HepG2 (cell line): Measurements from ENCODE around the gene AFDN. TPM values are rescaled to one million over a fixed set of nuclear protein-coding genes. Genes with fewer than 3 reads are reported as not detected.

ENCODE experiments used
- ARID5B ChIP-seq: IDR thresholded peaks from 2 replicates; pipeline ENCODE4 v1.4.0; 2020; ENCODE audit warnings: mild to moderate bottlenecking, missing genetic modification reagents
- EP300 ChIP-seq, 3 experiments: sonication (generic) in 1 of 3; formaldehyde crosslinking in 1 of 3; IDR thresholded peaks; 2 replicates each; pipeline versions ENCODE4 v1.5.1 to v1.6.1; 2011 to 2020; ENCODE audit warnings: low read depth in 2 of 3, low read length in 2 of 3, borderline replicate concordance in 1 of 3, improper control_type of control experiment in 1 of 3, mild to moderate bottlenecking in 1 of 3, missing genetic modification reagents in 1 of 3, moderate library complexity in 1 of 3
- GMEB1 ChIP-seq: sonication (generic); formaldehyde crosslinking; IDR thresholded peaks from 2 replicates; pipeline ENCODE4 v1.5.1; 2020; ENCODE audit warnings: missing genetic modification reagents, mild to moderate bottlenecking, borderline replicate concordance
- ISX ChIP-seq: sonication (generic); formaldehyde crosslinking; conservative IDR thresholded peaks from 2 replicates; pipeline ENCODE4 v1.5.0; 2020; ENCODE audit warnings: missing genetic modification reagents
- MLXIP ChIP-seq: sonication (generic); formaldehyde crosslinking; IDR thresholded peaks from 2 replicates; pipeline ENCODE4 v1.9.0; 2021; ENCODE audit warnings: missing genetic modification reagents, borderline replicate concordance
- MTF1 ChIP-seq: sonication (generic); formaldehyde crosslinking; IDR thresholded peaks from 2 replicates; pipeline ENCODE4 v1.5.0; 2020; ENCODE audit warnings: missing genetic modification reagents
- SIX4 ChIP-seq: sonication (generic); formaldehyde crosslinking; IDR thresholded peaks from 2 replicates; pipeline ENCODE4 v1.4.0; 2020; ENCODE audit warnings: missing genetic modification reagents
- TP53 ChIP-seq: sonication (generic); formaldehyde crosslinking; conservative IDR thresholded peaks from 2 replicates; pipeline ENCODE4 v1.4.0; 2020; ENCODE audit warnings: missing genetic modification reagents
- ZC3H13 ChIP-seq: sonication (generic); formaldehyde crosslinking; IDR thresholded peaks from 2 replicates; pipeline ENCODE4 v1.8.1; 2023; ENCODE audit warnings: mild to moderate bottlenecking, missing genetic modification reagents, moderate library complexity
- ZNF441 ChIP-seq: sonication (generic); formaldehyde crosslinking; IDR thresholded peaks from 2 replicates; pipeline ENCODE4 v1.7.0; 2021; ENCODE audit warnings: missing genetic modification reagents, borderline replicate concordance
- ZNF589 ChIP-seq: sonication (generic); formaldehyde crosslinking; conservative IDR thresholded peaks from 2 replicates; pipeline ENCODE4 v1.8.0; 2022; ENCODE audit warnings: mild to moderate bottlenecking, moderate library complexity, missing genetic modification reagents
- ZNF772 ChIP-seq: sonication (generic); formaldehyde crosslinking; IDR thresholded peaks from 2 replicates; pipeline ENCODE4 v1.5.0; 2020; ENCODE audit warnings: mild to moderate bottlenecking, missing genetic modification reagents
- ZSCAN9 ChIP-seq: IDR thresholded peaks from 2 replicates; pipeline ENCODE4 v1.6.1; 2016; ENCODE audit warnings: borderline replicate concordance
- polyA plus RNA-seq, 8 experiments: library from polyadenylated mRNA; depleted of rRNA in 3 of 8; stranded (reverse) in 7 of 8; unstranded in 1 of 8; fragments of >200 nt; fragmentation: Illumina TruSeq in 4 of 8; extraction: Trizol in 4 of 8; gene quantifications; 2 replicates each; pipeline versions ENCODE4 v1.2.1 to v1.2.3, GENCODE V29; 2011 to 2016; ENCODE audit warnings: low read depth in 4 of 8, missing spikeins in 1 of 8, mixed read lengths in 1 of 8; ENCODE audit not compliant: insufficient read depth in 1 of 8
- total RNA-seq, 5 experiments: library from RNA; depleted of rRNA; stranded (reverse); fragments of >200 nt; fragmentation: Illumina TruSeq; extraction: Trizol; gene quantifications; 2 replicates each; pipeline ENCODE4 v1.2.3, GENCODE V29; 2016; ENCODE audit warnings: low read depth in 1 of 5
- TF ChIP-seq, protein P1 (sequence below): sonication (generic); formaldehyde crosslinking; IDR thresholded peaks from 2 replicates; pipeline ENCODE4 v1.4.0; 2020; ENCODE audit warnings: missing genetic modification reagents

The AFDN gene
- total and polyA plus RNA-seq, 2 of the 13 experiments (the other 11 are each of a cell fraction or from before 2014, with no cell fraction given), result 136 to 151 TPM

DNA sequence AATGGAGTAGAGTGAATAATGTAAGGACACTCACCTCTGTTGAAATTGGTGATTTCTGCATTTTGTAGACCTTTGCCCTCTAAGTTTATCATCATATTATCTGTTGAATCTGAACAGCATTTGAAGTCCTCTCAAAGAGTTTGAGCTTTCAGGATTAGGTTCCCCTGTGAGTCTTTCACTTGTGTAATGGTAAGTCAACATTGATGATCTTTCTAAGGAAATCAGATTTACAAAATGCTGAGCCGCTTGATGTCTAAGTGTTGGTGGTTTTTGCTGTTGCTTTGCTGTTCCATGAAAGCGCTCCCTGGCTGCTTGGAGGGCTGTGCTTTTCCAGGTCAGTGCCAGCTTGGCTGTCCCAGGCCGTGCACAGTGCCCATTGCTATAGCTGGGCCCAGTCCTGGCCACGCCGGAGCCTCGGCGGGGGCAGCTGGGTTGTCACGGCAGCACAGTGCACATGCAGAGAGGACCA, 136.9 kb downstream of the AFDN start (continued):
- TF ChIP-seq MTF1 (CRISPR knock-in tag), result no peak
- no peak for TF ChIP-seq ZC3H13 (CRISPR knock-in tag)
- TF ChIP-seq, protein P1, sequence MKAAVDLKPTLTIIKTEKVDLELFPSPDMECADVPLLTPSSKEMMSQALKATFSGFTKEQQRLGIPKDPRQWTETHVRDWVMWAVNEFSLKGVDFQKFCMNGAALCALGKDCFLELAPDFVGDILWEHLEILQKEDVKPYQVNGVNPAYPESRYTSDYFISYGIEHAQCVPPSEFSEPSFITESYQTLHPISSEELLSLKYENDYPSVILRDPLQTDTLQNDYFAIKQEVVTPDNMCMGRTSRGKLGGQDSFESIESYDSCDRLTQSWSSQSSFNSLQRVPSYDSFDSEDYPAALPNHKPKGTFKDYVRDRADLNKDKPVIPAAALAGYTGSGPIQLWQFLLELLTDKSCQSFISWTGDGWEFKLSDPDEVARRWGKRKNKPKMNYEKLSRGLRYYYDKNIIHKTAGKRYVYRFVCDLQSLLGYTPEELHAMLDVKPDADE, result no peak
- TF ChIP-seq ARID5B, result peak; percentile 98
- no peak for TF ChIP-seq MLXIP (CRISPR knock-in tag)
- no peak for TF ChIP-seq ISX (CRISPR knock-in tag)
- TF ChIP-seq ZNF441 (CRISPR knock-in tag), result no peak
- TF ChIP-seq EP300 (IDR thresholded peaks at IDR 0.05; ENCODE audit: low read depth in 2 of 2, low read length in 2 of 2), result peak in 1 of 2 experiments; percentile 94; a peak in 2 of 4 replicates
- TF ChIP-seq EP300 (CRISPR knock-in tag; IDR thresholded peaks at IDR 0.05; ENCODE audit: borderline replicate concordance), result peak; percentile 81; the same call in 1 of the 2 replicates
- no peak for TF ChIP-seq ZNF772 (CRISPR knock-in tag)
- TF ChIP-seq ZNF589 (CRISPR knock-in tag), result no peak
- TF ChIP-seq GMEB1 (CRISPR knock-in tag), result no peak
- no peak for TF ChIP-seq TP53 (CRISPR knock-in tag)
- peak; percentile 54; the same call in 1 of the 2 replicates for TF ChIP-seq ZSCAN9
- peak; percentile 63; the same call in 1 of the 2 replicates for TF ChIP-seq SIX4 (CRISPR knock-in tag)
